MM.1S (cell line): ENCODE results near the gene CCDC90B.

Experiments used
- DNase-seq: peaks from one replicate; pipeline ENCODE4 v3.0.0-alpha.2; 2015
- H2AFZ ChIP-seq: fragments of 300-600 bp; sonication (generic); 2 replicates; pipeline ENCODE4 v1.6.0; 2016; ENCODE audit warnings: antibody characterized with exemption, low read length
- H3F3A ChIP-seq: fragments of 300-600 bp; sonication (generic); 2 replicates; pipeline ENCODE4 v1.6.1; 2016; ENCODE audit warnings: mild to moderate bottlenecking, antibody characterized with exemption, low read length, moderate library complexity, mixed read lengths; ENCODE audit not compliant: insufficient read depth
- H3K27ac ChIP-seq: fragments of 300-600 bp; sonication (generic); 2 replicates; pipeline ENCODE4 v1.5.1; 2016; ENCODE audit warnings: mild to moderate bottlenecking, low read length
- H3K27me3 ChIP-seq: fragments of 300-600 bp; sonication (generic); replicated peaks from 2 replicates; pipeline ENCODE4 v1.6.0; 2016; ENCODE audit warnings: low read length; ENCODE audit not compliant: insufficient read depth
- H3K36me3 ChIP-seq: fragments of 300-600 bp; sonication (generic); replicated peaks from 2 replicates; pipeline ENCODE4 v1.6.1; 2016; ENCODE audit warnings: mild to moderate bottlenecking, low read length, mixed read lengths; ENCODE audit not compliant: insufficient read depth
- H3K4me1 ChIP-seq: fragments of 300-600 bp; sonication (generic); 2 replicates; pipeline ENCODE4 v1.6.1; 2016; ENCODE audit warnings: low read length, mixed read lengths
- H3K4me2 ChIP-seq: fragments of 300-600 bp; sonication (generic); 2 replicates; pipeline ENCODE4 v1.6.0; 2016; ENCODE audit warnings: low read depth, low read length
- H3K4me3 ChIP-seq: fragments of 300-600 bp; sonication (generic); 2 replicates; pipeline ENCODE4 v1.5.1; 2016; ENCODE audit warnings: low read length, mixed read lengths
- H3K79me2 ChIP-seq: fragments of 300-600 bp; sonication (generic); 2 replicates; pipeline ENCODE4 v1.6.1; 2016; ENCODE audit warnings: mixed run types, low read length, mixed read lengths
- H3K9ac ChIP-seq: fragments of 300-600 bp; sonication (generic); 2 replicates; pipeline ENCODE4 v1.6.1; 2016; ENCODE audit warnings: low read length, mixed read lengths
- H3K9me2 ChIP-seq: fragments of 300-600 bp; sonication (generic); replicated peaks from 2 replicates; pipeline ENCODE4 v1.6.1; 2016; ENCODE audit warnings: mild to moderate bottlenecking, low read length, mixed read lengths; ENCODE audit not compliant: insufficient read depth
- H3K9me3 ChIP-seq: fragments of 300-600 bp; sonication (generic); replicated peaks from 2 replicates; pipeline ENCODE4 v1.6.1; 2016; ENCODE audit warnings: mild to moderate bottlenecking, low read length, mixed read lengths; ENCODE audit not compliant: insufficient read depth
- H4K20me1 ChIP-seq: fragments of 300-600 bp; sonication (generic); 2 replicates; pipeline ENCODE4 v1.6.1; 2016; ENCODE audit warnings: mild to moderate bottlenecking, low read length, moderate library complexity, mixed read lengths; ENCODE audit not compliant: insufficient read depth
- EZH2 ChIP-seq: fragments of 300-600 bp; sonication (generic); optimal IDR thresholded peaks from 2 replicates; pipeline ENCODE3; 2017; ENCODE audit warnings: low read depth, mild to moderate bottlenecking, antibody characterized with exemption, low read length, mixed read lengths
- EZH2phosphoT487 ChIP-seq: fragments of 300-600 bp; sonication (generic); IDR thresholded peaks from 2 replicates; pipeline ENCODE4 v1.6.1; 2018; ENCODE audit warnings: antibody characterized with exemption, low read length
- TF ChIP-seq, protein P1 (sequence below): fragments of 300-600 bp; sonication (generic); IDR thresholded peaks from 2 replicates; pipeline ENCODE4 v1.5.1; 2016; ENCODE audit warnings: antibody characterized with exemption, low read length, mixed read lengths

The CCDC90B gene

DNA sequence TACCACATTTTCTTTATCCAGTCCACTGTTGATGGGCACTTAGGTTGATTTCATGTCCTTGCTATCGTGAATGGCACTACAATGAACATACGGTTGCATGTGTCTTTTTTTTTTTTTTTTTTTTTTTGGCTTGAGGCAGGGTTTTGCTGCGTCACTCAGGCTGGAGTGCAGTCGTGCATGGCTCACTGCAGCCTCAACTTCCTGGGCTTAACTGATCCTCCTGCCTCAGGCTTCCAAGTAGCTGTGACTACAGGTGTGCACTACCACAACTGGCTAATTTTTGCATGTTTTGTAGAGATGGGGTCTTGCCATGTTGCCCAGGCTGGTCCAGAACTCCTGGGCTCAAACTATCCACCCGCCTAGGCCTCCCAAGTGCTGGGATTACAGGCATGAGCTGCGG, 1.5 kb upstream of the CCDC90B start:
- no peak for DNase-seq
- Histone ChIP-seq H3K9me3 (no peaks in the 10 kb centered on the region), H2AFZ (no peak overlapping the region), H3K36me3 (no peaks in the 10 kb centered on the region), H3K4me3 (no peak overlapping the region), H3K4me1 (peaks cover 22% of the 10 kb centered on the region), H3K79me2 (peaks cover 29% of the 10 kb centered on the region), H4K20me1 (no peaks in the 10 kb centered on the region), H3K27ac (no peak overlapping the region), H3K4me2 (no peak overlapping the region), H3F3A (peaks cover 5% of the 10 kb centered on the region), H3K9me2 (no peaks in the 10 kb centered on the region), H3K27me3 (no peaks in the 10 kb centered on the region), H3K9ac (no peak overlapping the region)
- TF ChIP-seq EZH2 = no peak
- TF ChIP-seq, protein P1, sequence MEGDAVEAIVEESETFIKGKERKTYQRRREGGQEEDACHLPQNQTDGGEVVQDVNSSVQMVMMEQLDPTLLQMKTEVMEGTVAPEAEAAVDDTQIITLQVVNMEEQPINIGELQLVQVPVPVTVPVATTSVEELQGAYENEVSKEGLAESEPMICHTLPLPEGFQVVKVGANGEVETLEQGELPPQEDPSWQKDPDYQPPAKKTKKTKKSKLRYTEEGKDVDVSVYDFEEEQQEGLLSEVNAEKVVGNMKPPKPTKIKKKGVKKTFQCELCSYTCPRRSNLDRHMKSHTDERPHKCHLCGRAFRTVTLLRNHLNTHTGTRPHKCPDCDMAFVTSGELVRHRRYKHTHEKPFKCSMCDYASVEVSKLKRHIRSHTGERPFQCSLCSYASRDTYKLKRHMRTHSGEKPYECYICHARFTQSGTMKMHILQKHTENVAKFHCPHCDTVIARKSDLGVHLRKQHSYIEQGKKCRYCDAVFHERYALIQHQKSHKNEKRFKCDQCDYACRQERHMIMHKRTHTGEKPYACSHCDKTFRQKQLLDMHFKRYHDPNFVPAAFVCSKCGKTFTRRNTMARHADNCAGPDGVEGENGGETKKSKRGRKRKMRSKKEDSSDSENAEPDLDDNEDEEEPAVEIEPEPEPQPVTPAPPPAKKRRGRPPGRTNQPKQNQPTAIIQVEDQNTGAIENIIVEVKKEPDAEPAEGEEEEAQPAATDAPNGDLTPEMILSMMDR = no peak
- no peak for TF ChIP-seq EZH2phosphoT487

DNA sequence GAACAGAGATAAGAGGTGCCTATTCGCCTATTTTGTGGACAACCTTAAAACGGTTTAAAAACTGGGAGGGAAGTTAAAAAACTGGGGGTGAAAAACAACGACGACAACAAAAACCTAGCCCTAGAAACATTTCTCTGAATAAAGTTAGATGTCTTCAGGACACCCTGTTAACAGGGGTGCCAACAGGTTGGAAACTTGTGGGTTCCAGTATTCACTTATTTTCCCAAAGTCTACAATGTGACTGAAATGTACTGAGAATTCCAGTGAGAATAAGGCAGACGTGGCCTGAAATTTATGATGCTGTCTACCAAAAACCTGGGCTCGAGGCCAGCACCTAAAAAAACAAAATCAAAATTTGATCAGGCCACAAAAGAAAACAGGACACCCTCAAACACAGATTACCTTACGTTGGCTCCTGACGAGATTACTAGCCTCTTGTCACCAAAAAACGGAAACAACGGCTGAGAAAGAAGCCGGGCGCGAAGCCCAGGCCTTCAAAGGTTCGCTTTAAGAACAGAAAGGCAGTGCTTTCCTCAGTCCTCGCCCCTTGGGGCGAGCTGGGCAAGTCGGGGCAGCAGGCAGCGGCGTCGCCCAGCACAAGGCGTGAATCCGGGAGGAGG, 906 bp downstream of the CCDC90B start:
- peak overlapping the region; percentile 89 for H2AFZ ChIP-seq
- TF ChIP-seq, protein P1 = no peak
- TF ChIP-seq EZH2phosphoT487 = no peak
- no peak for TF ChIP-seq EZH2
- H3K4me3 ChIP-seq = peak overlapping the region; percentile 96
- no peaks in the 10 kb centered on the region for H3K27me3 ChIP-seq
- H3K4me1 ChIP-seq = peaks cover 22% of the 10 kb centered on the region
- no peak for DNase-seq
- peaks cover 5% of the 10 kb centered on the region for H3F3A ChIP-seq
- H3K4me2 ChIP-seq = peak overlapping the region; percentile 85
- no peaks in the 10 kb centered on the region for H3K36me3 ChIP-seq
- no peaks in the 10 kb centered on the region for H3K9me3 ChIP-seq
- no peaks in the 10 kb centered on the region for H4K20me1 ChIP-seq
- no peaks in the 10 kb centered on the region for H3K9me2 ChIP-seq
- H3K27ac ChIP-seq = peak overlapping the region; percentile 93; the same call in 1 of the 2 replicates
- H3K79me2 ChIP-seq = peaks cover 36% of the 10 kb centered on the region
- H3K9ac ChIP-seq = peak overlapping the region; percentile 98

DNA sequence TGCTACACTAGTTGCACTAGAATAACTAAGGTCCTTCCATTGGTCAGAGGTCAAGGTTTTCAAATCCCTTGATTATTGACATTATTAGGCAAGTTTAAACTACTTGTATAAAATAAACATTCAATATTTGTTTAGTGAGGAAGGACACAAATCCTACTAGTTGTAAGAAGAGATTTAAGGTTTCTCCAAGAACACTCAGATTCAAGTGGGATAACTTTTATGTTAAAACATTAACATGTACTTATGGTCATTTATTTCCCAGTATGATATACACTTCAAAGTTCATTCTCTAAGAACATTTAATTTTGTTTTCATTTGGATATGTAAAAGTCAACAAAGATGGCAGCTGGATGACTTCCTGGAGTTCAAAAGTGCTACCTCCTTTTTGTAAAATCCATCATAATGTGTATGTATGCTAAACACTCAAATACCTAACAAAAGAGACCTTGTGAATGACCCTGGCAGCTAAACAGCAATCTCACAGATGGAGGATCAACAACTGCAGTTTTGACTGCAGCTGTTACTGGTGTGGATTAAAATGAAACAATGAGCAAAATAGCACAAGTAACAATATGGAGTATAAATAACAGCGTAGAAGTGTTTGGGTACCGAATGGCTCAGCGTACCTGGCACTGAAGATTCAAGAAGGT, 1.5 kb downstream of the CCDC90B start:
- H2AFZ ChIP-seq = 0 out of 2 replicates have a peak overlapping the region, but pooled peaks have one; percentile 89
- DNase-seq = no peak

More for the DNA sequence above, 1.5 kb downstream of the CCDC90B start:
- no peaks in the 10 kb centered on the region for H3K9me2 ChIP-seq
- peaks cover 36% of the 10 kb centered on the region for H3K79me2 ChIP-seq
- H3K4me3 ChIP-seq = peak overlapping the region; percentile 96
- TF ChIP-seq, protein P1 = no peak
- no peak for TF ChIP-seq EZH2phosphoT487
- TF ChIP-seq EZH2 = no peak
- H3K4me1 ChIP-seq = peaks cover 22% of the 10 kb centered on the region
- no peaks in the 10 kb centered on the region for H3K27me3 ChIP-seq
- peak overlapping the region; percentile 93; the same call in 1 of the 2 replicates for H3K27ac ChIP-seq
- H3K9me3 ChIP-seq = no peaks in the 10 kb centered on the region
- H3F3A ChIP-seq = peaks cover 5% of the 10 kb centered on the region; the same call in 1 of the 2 replicates
- peak overlapping the region; percentile 85 for H3K4me2 ChIP-seq
- no peaks in the 10 kb centered on the region for H3K36me3 ChIP-seq
- peak overlapping the region; percentile 98; the same call in 1 of the 2 replicates for H3K9ac ChIP-seq
- no peaks in the 10 kb centered on the region for H4K20me1 ChIP-seq
